Smooth muscle cell (in vitro differentiated cells): Measurements from ENCODE around the gene MBP. TPM values are rescaled to one million over a fixed set of nuclear protein-coding genes. Genes with fewer than 3 reads are reported as not detected.

Experiments
- DNase-seq: peaks from one replicate; lab custom pipeline; 2025; ENCODE audit not compliant: unreplicated experiment; lab: John Stamatoyannopoulos, UW
- H2AFZ ChIP-seq: fragments of 200-600 bp; sonication (generic); 2 replicates; pipeline ENCODE4 v1.6.0; 2016; ENCODE audit warnings: antibody characterized with exemption, low read depth, mild to moderate bottlenecking
- H3F3A ChIP-seq: fragments of 200-600 bp; sonication (generic); 2 replicates; pipeline ENCODE4 v1.6.0; 2017; ENCODE audit warnings: antibody characterized with exemption, low read depth
- H3K27ac ChIP-seq: fragments of 200-600 bp; sonication (generic); 2 replicates; pipeline ENCODE4 v1.5.1; 2016; ENCODE audit warnings: low read depth, mild to moderate bottlenecking
- H3K27me3 ChIP-seq: fragments of 200-600 bp; sonication (generic); 2 replicates; pipeline ENCODE4 v1.6.1; 2016; ENCODE audit warnings: low read depth, mild to moderate bottlenecking
- H3K36me3 ChIP-seq: fragments of 200-600 bp; sonication (generic); 2 replicates; pipeline ENCODE4 v1.5.1; 2016; ENCODE audit warnings: low read depth
- H3K4me1 ChIP-seq: fragments of 200-600 bp; sonication (generic); 2 replicates; pipeline ENCODE4 v1.5.1; 2016; ENCODE audit warnings: low read depth
- H3K4me2 ChIP-seq: fragments of 200-600 bp; sonication (generic); 2 replicates; pipeline ENCODE4 v1.6.0; 2016; ENCODE audit warnings: mild to moderate bottlenecking
- H3K4me3 ChIP-seq: fragments of 200-600 bp; sonication (generic); 2 replicates; pipeline ENCODE4 v1.5.1; 2016; ENCODE audit warnings: mild to moderate bottlenecking
- H3K79me2 ChIP-seq: fragments of 200-600 bp; sonication (generic); 2 replicates; pipeline ENCODE4 v1.6.0; 2016; ENCODE audit warnings: low read depth, mild to moderate bottlenecking
- H3K9ac ChIP-seq: fragments of 200-600 bp; sonication (generic); 2 replicates; pipeline ENCODE4 v1.6.0; 2016; ENCODE audit warnings: low read depth
- H3K9me3 ChIP-seq: fragments of 200-600 bp; sonication (generic); replicated peaks from 2 replicates; pipeline ENCODE4 v1.5.1; 2016; ENCODE audit warnings: low read depth
- H4K20me1 ChIP-seq: fragments of 200-600 bp; sonication (generic); 2 replicates; pipeline ENCODE4 v1.6.0; 2016; ENCODE audit warnings: low read depth
- CTCF ChIP-seq: fragments of 200-600 bp; sonication (generic); IDR thresholded peaks from 2 replicates; pipeline ENCODE4 v1.5.1; 2017; ENCODE audit warnings: borderline replicate concordance, mild to moderate bottlenecking, antibody characterized with exemption; ENCODE audit not compliant: insufficient read depth, poor library complexity, severe bottlenecking
- WGBS: methylation state at CpG from one replicate; pipeline ENCODE4 v1.1.7; 2016; ENCODE audit warnings: low lambda C conversion rate; 5-methylcytosine and 5-hydroxymethylcytosine counted together
- polyA plus RNA-seq: library from polyadenylated mRNA; unstranded; fragments of >200 nt; fragmentation: Nextera tagmentation; extraction: Ambion mirVana; gene quantifications from 2 replicates; pipeline ENCODE4 v1.2.1, GENCODE V29; 2016
- total RNA-seq: library from RNA; depleted of rRNA; stranded (reverse); fragments of >200 nt; gene quantifications from 2 replicates; pipeline ENCODE4 v1.2.3, GENCODE V29; 2014

The MBP gene
- total and polyA plus RNA-seq, 2 experiments from 2014 or later, result 1.4 to 5.1 TPM

GRCh38 chr18:77098029-77098428 is 34.6 kb downstream of the MBP start:
- H2AFZ ChIP-seq, result no peak overlapping the region

GRCh38 chr18:77096936-77097886 is 35.4 kb downstream of the MBP start:
- DNase-seq, result no peak
- no peaks in the 10 kb centered on the region for H3K79me2 ChIP-seq
- no peak overlapping the region for H3K9ac ChIP-seq
- H3F3A ChIP-seq, result peaks cover 13% of the 10 kb centered on the region
- WGBS, result 48% methylated on average over 11 of the region's 11 CpGs
- no peak for TF ChIP-seq CTCF
- H3K27me3 ChIP-seq, result no peaks in the 10 kb centered on the region
- no peak overlapping the region for H3K27ac ChIP-seq
- no peaks in the 10 kb centered on the region for H3K36me3 ChIP-seq
- H2AFZ ChIP-seq, result no peak overlapping the region
- H3K9me3 ChIP-seq, result no peaks in the 10 kb centered on the region
- H3K4me2 ChIP-seq, result no peak overlapping the region
- H4K20me1 ChIP-seq, result no peaks in the 10 kb centered on the region
- peaks cover 4% of the 10 kb centered on the region for H3K4me1 ChIP-seq
- no peak overlapping the region for H3K4me3 ChIP-seq

More at GRCh38 chr18:77098029-77098428, 34.6 kb downstream of the MBP start:
- no peak overlapping the region for H3K9ac ChIP-seq
- H3K79me2 ChIP-seq, result no peaks in the 10 kb centered on the region
- H3K4me2 ChIP-seq, result peak overlapping the region; percentile 62
- WGBS, result 77% methylated on average over 2 of the region's 2 CpGs
- no peak for DNase-seq
- H3K9me3 ChIP-seq, result no peaks in the 10 kb centered on the region
- no peaks in the 10 kb centered on the region for H4K20me1 ChIP-seq
- H3F3A ChIP-seq, result peaks cover 21% of the 10 kb centered on the region
- TF ChIP-seq CTCF, result no peak
- no peaks in the 10 kb centered on the region for H3K36me3 ChIP-seq
- H3K27ac ChIP-seq, result no peak overlapping the region
- H3K27me3 ChIP-seq, result no peaks in the 10 kb centered on the region
- peaks cover 12% of the 10 kb centered on the region for H3K4me1 ChIP-seq
- no peak overlapping the region for H3K4me3 ChIP-seq

GRCh38 chr18:77095391-77096371 is 36.9 kb downstream of the MBP start:
- Histone ChIP-seq H3K4me1 (no peaks in the 10 kb centered on the region), H3K27ac (no peak overlapping the region), H3K27me3 (no peaks in the 10 kb centered on the region), H4K20me1 (no peaks in the 10 kb centered on the region), H3K9ac (no peak overlapping the region), H2AFZ (no peak overlapping the region), H3F3A (peaks cover 3% of the 10 kb centered on the region), H3K4me3 (no peak overlapping the region), H3K79me2 (no peaks in the 10 kb centered on the region), H3K9me3 (no peaks in the 10 kb centered on the region), H3K4me2 (no peak overlapping the region), H3K36me3 (no peaks in the 10 kb centered on the region)
- no peak for DNase-seq
- no peak for TF ChIP-seq CTCF
- 70% methylated on average over 13 of the region's 13 CpGs for WGBS
